ENCODE data around the gene USP40.

Gene USP40

DNA sequence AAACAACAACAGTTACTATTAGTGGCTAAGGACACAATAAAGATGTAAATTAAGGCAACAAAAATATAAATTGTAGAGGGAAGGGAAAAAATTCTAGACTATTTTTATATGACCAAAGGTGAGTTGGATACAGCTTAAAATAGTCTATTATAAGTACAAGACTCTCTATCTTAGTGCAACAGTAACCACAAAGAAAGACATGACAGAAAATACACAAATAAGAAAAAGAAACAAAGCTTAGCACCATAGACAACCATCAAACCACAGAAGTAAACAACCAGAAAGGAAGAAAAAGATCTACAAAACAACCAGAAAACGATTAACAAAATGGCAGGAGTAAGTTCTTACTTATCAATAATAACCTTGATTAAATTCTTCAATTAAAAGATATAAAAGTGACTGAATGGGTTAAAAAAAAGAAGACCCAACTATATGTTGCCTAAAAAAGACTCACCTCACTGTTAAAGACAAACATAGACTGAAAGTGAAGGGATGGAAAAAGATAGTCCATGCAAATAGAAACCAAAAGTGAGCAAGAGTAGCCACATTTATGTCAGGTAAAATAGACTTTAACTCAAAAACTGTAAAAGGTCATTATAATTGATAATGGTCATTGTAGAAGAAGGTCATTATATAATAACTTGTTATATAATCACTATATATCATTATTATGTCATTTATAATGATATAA lies 62.5 kb downstream of the USP40 start:
- DNase-seq (ENCODE audit: low spot score) = no peak
- TF ChIP-seq, protein P1, sequence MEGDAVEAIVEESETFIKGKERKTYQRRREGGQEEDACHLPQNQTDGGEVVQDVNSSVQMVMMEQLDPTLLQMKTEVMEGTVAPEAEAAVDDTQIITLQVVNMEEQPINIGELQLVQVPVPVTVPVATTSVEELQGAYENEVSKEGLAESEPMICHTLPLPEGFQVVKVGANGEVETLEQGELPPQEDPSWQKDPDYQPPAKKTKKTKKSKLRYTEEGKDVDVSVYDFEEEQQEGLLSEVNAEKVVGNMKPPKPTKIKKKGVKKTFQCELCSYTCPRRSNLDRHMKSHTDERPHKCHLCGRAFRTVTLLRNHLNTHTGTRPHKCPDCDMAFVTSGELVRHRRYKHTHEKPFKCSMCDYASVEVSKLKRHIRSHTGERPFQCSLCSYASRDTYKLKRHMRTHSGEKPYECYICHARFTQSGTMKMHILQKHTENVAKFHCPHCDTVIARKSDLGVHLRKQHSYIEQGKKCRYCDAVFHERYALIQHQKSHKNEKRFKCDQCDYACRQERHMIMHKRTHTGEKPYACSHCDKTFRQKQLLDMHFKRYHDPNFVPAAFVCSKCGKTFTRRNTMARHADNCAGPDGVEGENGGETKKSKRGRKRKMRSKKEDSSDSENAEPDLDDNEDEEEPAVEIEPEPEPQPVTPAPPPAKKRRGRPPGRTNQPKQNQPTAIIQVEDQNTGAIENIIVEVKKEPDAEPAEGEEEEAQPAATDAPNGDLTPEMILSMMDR (IDR thresholded peaks at IDR 0.05) = no peak
- Histone ChIP-seq H3K27ac (no peak overlapping the region), H3K4me3 (no peak overlapping the region)

DNA sequence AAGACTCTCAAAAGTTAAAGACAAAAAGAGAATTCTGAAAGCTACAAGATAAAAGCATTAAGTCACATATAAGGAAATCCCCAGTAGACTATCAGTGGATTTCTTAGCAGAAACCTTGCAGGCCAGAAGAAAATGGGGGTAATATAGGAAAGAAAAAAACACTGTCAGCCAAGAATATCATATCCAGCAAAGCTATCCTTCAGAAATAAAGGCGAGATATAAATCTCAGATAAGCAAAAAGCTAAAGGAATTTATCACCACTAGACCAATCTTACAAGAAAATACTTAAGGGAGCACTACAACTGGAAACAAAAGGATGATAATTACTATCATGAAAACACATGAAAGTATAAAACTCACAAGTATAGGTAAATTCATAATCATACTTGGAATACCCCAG lies 63.1 kb downstream of the USP40 start:
- DNase-seq (ENCODE audit: low spot score) = no peak
- TF ChIP-seq, protein P1 (IDR thresholded peaks at IDR 0.05) = no peak
- Histone ChIP-seq H3K4me3 (no peak overlapping the region), H3K27ac (no peak overlapping the region)

DNA sequence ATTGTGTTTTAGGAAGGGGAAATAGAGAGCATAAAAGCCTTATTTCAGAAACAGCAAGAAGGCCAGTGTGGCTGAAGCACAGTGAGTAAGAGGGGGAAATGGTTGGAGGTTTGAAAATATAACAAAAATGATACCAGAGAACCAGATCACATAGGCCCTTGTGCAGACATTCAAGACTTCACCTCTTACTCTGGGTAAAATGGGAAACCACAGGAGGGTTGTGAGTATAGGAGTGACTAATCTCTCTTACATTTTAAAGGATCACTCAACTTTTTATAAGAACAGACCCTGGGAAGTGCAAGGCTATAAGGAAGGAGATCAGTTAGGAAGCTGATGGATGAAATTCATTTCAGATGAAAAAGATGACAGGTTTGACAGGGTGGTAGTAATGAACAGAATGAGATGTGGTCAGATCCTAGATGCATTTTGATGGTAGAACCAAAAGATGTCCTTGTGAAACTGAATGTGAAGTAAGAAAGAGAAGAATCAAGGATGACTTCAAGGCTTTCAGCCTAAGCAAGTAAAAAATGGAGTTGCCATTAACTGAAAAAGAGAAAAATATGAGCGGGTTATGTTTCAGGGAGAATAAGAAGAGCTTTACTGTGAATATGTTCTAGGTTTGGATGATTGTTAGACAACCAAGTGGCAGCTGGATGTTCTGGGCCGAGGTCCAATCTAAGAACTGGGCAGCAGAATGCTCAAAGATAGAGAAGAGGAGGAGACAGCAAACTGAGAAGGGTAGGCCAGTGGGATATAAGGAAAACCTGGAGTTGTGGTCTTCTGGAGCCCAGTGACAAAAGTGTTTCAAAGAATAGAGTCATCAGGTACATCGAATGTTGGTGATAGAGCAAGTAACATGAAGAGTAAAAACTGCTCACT lies 65.1 kb downstream of the USP40 start:
- Histone ChIP-seq H3K27ac (no peak overlapping the region), H3K4me3 (no peak overlapping the region)
- no peak for DNase-seq (ENCODE audit: low spot score)
- TF ChIP-seq, protein P1 (IDR thresholded peaks at IDR 0.05) = no peak

DNA sequence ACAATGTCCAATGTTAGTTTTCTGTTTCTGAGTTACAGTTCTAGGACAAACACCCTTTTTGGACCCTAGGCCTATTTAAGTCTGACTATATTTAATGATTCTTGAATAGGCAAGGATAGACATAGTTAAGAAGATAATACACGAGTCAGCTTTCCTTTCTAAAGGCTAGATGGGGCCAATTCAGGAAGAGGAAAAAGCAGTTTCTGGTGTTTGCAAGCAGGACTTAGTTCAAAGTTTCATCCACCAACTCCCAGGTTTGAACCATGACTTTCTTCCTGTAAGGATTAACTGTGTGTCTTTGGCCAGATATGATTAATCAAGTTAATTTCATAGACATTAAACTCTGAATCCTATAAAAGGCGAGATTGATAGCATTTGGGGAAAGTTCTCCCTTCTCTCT lies 66.7 kb downstream of the USP40 start:
- no peak overlapping the region for H3K27ac ChIP-seq
- TF ChIP-seq, protein P1 (IDR thresholded peaks at IDR 0.05) = no peak
- H3K4me3 ChIP-seq = no peak overlapping the region
- no peak for DNase-seq (ENCODE audit: low spot score)

- Histone ChIP-seq H3K27ac (no peak overlapping the region), H3K4me3 (no peak overlapping the region)
- DNase-seq (ENCODE audit: low spot score) = no peak
- TF ChIP-seq, protein P1 (IDR thresholded peaks at IDR 0.05) = no peak
These were observed 68.5 kb downstream of the USP40 start for GRCh38 chr2:233498126-233498525.

DNA sequence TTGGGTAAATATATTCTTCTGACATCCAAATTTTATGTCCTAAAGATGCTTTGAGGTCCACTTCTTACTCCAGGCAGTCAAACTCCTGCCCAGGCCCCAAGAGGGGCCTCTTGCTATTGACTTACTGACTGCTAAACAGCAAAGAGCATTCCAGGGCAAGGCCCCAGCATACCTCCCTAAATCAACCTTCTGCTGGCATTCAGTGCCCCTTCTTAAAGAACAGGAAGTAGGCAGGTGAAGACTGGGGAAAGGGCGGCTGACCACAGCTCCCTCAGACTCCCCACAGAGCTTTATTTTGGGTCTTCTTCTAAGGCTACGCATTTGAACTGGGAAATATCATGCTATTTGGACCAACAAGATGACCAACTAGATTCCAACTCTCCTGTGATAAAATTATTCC lies 68.9 kb downstream of the USP40 start:
- TF ChIP-seq, protein P1 (IDR thresholded peaks at IDR 0.05) = no peak
- Histone ChIP-seq H3K27ac (no peak overlapping the region), H3K4me3 (no peak overlapping the region)
- no peak for DNase-seq (ENCODE audit: low spot score)

All from coronary artery (tissue), 2 donors.